Measurements from ENCODE around the gene ZBTB7C.

The ZBTB7C gene

GRCh38 chr18:47993409-47993808 lies 415.8 kb downstream of the ZBTB7C start:
- DNase-seq: no peak
- TF ChIP-seq CTCF (IDR thresholded peaks at IDR 0.05; ENCODE audit: low read depth, low read length): no peak
- Histone ChIP-seq H3K27me3 (no peaks in the 10 kb centered on the region), H3K4me1 (peaks cover 4% of the 10 kb centered on the region; the same call in 1 of the 2 replicates), H3K4me3 (ENCODE audit: low read depth, low read length) (no peak overlapping the region), H3K36me3 (no peaks in the 10 kb centered on the region), H3K9me3 (no peaks in the 10 kb centered on the region)

DNA sequence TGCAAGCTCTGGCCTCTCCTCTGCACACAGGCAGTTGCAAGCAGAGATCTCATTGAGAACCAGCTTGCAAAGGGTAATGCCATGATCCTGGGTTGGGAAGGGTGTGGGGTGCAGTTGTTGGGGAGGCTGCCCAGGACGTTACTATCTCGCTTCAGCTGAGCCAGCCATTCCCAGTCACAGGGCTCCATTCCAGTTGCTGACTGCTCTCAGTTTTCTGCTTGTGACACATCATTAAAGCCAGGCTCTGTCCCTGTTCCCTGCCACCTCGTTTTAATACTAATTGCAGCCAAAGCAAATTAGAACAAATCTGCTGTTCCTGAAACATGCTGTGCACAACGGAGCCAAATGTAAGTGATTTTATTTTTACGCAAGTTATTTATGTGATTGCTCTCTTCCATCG lies 416.2 kb downstream of the ZBTB7C start:
- DNase-seq: no peak
- no peaks in the 10 kb centered on the region for H3K36me3 ChIP-seq
- H3K4me3 ChIP-seq (ENCODE audit: low read depth, low read length): no peak overlapping the region
- H3K9me3 ChIP-seq: no peaks in the 10 kb centered on the region
- no peaks in the 10 kb centered on the region for H3K27me3 ChIP-seq
- no peak for TF ChIP-seq CTCF (IDR thresholded peaks at IDR 0.05; ENCODE audit: low read depth, low read length)
- H3K4me1 ChIP-seq: peaks cover 4% of the 10 kb centered on the region; the same call in 1 of the 2 replicates

- Histone ChIP-seq H3K36me3 (no peaks in the 10 kb centered on the region), H3K4me1 (peaks cover 4% of the 10 kb centered on the region; the same call in 1 of the 2 replicates), H3K27me3 (no peaks in the 10 kb centered on the region), H3K9me3 (no peaks in the 10 kb centered on the region), H3K4me3 (ENCODE audit: low read depth, low read length) (no peak overlapping the region)
- DNase-seq: no peak
- no peak for TF ChIP-seq CTCF (IDR thresholded peaks at IDR 0.05; ENCODE audit: low read depth, low read length)
Observed at GRCh38 chr18:47992266-47992665, 416.9 kb downstream of the ZBTB7C start.

DNA sequence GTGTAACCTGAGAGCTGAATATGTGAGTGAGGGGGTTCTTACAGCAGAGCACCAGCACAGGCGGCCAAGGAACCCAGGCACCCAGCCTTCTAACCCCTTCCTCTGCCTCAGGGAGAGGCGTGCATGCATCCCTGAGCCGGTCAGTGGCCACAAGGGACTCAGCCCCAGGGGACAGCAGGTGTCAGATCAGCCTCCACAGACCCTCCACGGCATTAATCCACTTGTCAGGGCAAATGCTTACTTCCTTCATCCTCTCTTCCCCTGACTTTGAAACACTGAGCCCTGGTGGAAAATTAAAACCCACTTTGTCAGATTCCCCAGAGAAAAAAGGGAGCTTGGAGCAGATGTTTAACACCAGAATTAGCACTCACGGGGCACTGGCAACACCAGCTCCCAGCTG lies 418.2 kb downstream of the ZBTB7C start:
- H3K9me3 ChIP-seq: no peaks in the 10 kb centered on the region
- TF ChIP-seq CTCF (IDR thresholded peaks at IDR 0.05; ENCODE audit: low read depth, low read length): no peak
- H3K4me1 ChIP-seq: peaks cover 4% of the 10 kb centered on the region; the same call in 1 of the 2 replicates
- H3K4me3 ChIP-seq (ENCODE audit: low read depth, low read length): no peak overlapping the region
- DNase-seq: no peak
- no peaks in the 10 kb centered on the region for H3K36me3 ChIP-seq
- H3K27me3 ChIP-seq: no peaks in the 10 kb centered on the region

DNA sequence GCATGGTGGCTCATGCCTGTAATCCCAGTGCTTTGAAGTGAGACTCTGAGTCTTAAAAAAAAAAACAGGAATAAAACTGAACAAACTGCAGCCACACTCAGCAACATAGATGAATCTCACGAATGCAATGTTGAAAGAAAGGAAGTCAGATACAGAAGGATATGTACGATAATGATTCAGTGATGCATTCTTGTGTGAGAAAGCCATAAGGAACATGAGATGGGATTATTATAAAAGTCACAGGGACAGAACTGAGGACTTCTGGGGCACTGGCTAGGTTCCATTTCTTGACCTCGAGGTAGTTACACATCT lies 421.8 kb downstream of the ZBTB7C start:
- TF ChIP-seq CTCF (IDR thresholded peaks at IDR 0.05; ENCODE audit: low read depth, low read length): no peak
- peaks cover 7% of the 10 kb centered on the region for H3K4me1 ChIP-seq
- DNase-seq: no peak
- no peak overlapping the region for H3K4me3 ChIP-seq (ENCODE audit: low read depth, low read length)
- no peaks in the 10 kb centered on the region for H3K27me3 ChIP-seq
- no peaks in the 10 kb centered on the region for H3K9me3 ChIP-seq
- no peaks in the 10 kb centered on the region for H3K36me3 ChIP-seq

DNA sequence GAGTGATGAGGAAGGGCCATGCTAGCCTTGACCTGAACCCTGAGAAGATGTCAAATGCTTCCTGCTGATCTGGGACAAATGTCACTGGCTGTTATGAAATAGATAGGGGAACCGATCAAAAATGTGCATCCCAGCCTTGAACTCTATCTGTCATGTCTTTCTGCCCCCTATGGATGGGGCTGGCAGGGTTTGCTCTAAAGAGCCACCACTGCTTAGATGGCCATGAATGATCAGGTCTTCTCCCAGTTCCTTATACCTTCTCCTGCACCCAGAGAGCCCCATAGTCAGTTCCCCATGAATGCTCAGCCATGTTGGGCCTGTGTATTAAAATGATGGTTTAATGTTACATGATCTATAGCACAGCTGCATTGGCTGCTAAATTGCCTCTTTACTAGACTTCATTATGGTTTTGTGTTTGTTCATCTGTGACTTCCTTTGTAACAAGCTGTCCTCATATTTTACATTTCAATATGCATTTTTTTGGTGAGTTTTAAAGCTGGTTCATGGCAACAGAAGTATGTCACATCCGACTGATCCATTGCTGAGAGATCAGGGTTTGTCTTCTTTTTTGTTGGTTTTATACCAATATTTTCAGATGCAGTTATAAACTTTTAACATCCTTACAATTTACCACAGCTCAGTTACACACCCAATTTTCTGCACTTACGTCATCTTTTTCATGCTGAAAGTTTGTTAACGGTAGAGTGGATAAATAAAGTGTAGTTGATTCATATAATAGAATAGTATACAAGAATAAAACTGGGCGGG lies 422.4 kb downstream of the ZBTB7C start:
- Histone ChIP-seq H3K9me3 (no peaks in the 10 kb centered on the region), H3K27me3 (no peaks in the 10 kb centered on the region), H3K4me3 (ENCODE audit: low read depth, low read length) (no peak overlapping the region), H3K4me1 (peaks cover 7% of the 10 kb centered on the region), H3K36me3 (no peaks in the 10 kb centered on the region)
- no peak for DNase-seq
- TF ChIP-seq CTCF (IDR thresholded peaks at IDR 0.05; ENCODE audit: low read depth, low read length): no peak
